ENCODE measurements around the gene PRKCH. TPM values are rescaled to one million over a fixed set of nuclear protein-coding genes. Genes with fewer than 3 reads are reported as not detected.

PRKCH gene
- total and polyA plus RNA-seq, 9 of the 15 experiments (the other 6 are each of a cell fraction or from before 2014, with no cell fraction given), result 0.61 to 4.4 (median 4.0) TPM

DNA sequence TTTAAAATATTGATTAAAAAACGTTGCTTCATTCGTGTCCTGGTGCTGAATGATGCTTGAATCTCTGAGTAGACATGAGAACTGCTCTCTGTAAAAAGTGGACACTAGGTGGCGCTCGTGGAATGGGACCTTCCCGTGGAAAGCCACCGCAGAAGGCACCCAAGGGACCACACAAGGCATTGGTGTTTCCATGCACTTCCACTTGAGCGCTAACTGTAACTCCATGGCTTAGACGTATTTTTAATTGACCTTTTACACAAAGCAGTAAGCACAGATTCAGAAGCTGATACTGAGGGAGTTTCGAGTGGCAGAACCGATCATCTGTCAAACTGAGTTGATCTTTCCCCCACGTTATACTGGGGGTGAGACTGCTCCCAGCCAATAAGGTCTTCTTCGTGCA is 135.3 kb downstream of the PRKCH start (continued):
- TF ChIP-seq, protein P1, sequence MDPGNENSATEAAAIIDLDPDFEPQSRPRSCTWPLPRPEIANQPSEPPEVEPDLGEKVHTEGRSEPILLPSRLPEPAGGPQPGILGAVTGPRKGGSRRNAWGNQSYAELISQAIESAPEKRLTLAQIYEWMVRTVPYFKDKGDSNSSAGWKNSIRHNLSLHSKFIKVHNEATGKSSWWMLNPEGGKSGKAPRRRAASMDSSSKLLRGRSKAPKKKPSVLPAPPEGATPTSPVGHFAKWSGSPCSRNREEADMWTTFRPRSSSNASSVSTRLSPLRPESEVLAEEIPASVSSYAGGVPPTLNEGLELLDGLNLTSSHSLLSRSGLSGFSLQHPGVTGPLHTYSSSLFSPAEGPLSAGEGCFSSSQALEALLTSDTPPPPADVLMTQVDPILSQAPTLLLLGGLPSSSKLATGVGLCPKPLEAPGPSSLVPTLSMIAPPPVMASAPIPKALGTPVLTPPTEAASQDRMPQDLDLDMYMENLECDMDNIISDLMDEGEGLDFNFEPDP (CRISPR knock-in tag; IDR thresholded peaks at IDR 0.05), result no peak
- TF ChIP-seq, protein P2, sequence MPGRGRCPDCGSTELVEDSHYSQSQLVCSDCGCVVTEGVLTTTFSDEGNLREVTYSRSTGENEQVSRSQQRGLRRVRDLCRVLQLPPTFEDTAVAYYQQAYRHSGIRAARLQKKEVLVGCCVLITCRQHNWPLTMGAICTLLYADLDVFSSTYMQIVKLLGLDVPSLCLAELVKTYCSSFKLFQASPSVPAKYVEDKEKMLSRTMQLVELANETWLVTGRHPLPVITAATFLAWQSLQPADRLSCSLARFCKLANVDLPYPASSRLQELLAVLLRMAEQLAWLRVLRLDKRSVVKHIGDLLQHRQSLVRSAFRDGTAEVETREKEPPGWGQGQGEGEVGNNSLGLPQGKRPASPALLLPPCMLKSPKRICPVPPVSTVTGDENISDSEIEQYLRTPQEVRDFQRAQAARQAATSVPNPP (IDR thresholded peaks at IDR 0.05; ENCODE audit: borderline replicate concordance, insufficient read depth, insufficient read length), result no peak
- TF ChIP-seq CTCF (IDR thresholded peaks at IDR 0.05 in 2 of 3, conservative IDR thresholded peaks at IDR 0.05 in 1 of 3; ENCODE audit: insufficient read depth in 2 of 3, low read depth in 1 of 3, low read length in 3 of 3) (peak; percentile 69 to 72 (median 71)), SMC3 (conservative IDR thresholded peaks at IDR 0.05; ENCODE audit: insufficient read depth, low read depth, low read length) (peak; percentile 55; the same call in 1 of the 2 replicates), ZNF639 (CRISPR knock-in tag; conservative IDR thresholded peaks at IDR 0.05 in 1 of 2, IDR thresholded peaks at IDR 0.05 in 1 of 2) (no peak), ZNF699 (CRISPR knock-in tag; IDR thresholded peaks at IDR 0.05; ENCODE audit: insufficient replicate concordance) (no peak), MAFF (IDR thresholded peaks at IDR 0.05; ENCODE audit: low read length) (0 out of 2 replicates have a peak, but pooled peaks have one; percentile 6), STAG1 (CRISPR knock-in tag; IDR thresholded peaks at IDR 0.05; ENCODE audit: borderline replicate concordance) (peak; percentile 55; the same call in 1 of the 2 replicates), ZFX (CRISPR knock-in tag; IDR thresholded peaks at IDR 0.05) (no peak), NELFE (IDR thresholded peaks at IDR 0.05; ENCODE audit: insufficient read depth, insufficient read length) (no peak), RBM15 (IDR thresholded peaks at IDR 0.05; ENCODE audit: insufficient read depth, low read length) (no peak)
